Activated T-helper 1 cell treated with Interleukin-2 at 50 U/mL for 16 hours (primary cell): ENCODE data around the gene AEBP1.

ENCODE experiments used
- DNase-seq: peaks from one replicate; pipeline ENCODE4 v3.0.0-alpha.2; 2020; ENCODE audit warnings: low read depth

Gene AEBP1

DNA sequence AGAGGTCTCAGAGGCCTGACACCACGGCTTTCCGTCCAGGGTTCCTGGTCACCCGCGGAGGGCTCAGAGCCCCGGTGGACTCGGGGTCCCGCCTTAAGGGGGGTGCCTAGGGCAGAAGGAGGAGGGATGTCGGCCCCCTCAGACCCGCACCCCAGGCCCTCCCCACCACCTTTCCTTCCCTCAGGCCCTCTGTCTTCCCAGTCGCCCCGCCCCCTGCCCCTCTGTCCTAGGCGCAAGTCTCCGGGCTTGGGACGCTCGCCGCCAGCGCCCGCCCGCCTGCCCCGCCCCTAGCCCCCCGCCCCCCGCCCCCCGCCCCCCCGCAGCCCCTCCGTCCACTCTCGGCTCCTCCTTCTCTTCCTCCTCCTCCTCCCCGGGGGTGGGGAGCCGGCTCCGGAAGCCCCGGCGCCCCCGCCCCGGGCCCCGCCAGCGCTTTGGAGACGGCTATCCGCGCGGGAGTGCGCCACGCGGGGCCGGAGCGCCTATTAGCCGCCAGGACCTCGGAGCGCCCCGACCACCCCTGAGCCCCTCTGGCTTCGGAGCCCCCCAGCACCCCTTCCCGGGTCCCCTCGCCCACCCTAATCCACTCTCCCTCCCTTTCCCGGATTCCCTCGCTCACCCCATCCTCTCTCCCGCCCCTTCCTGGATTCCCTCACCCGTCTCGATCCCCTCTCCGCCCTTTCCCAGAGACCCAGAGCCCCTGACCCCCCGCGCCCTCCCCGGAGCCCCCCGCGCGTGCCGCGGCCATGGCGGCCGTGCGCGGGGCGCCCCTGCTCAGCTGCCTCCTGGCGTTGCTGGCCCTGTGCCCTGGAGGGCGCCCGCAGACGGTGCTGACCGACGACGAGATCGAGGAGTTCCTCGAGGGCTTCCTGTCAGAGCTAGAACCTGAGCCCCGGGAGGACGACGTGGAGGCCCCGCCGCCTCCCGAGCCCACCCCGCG lies at the start of gene AEBP1:
Gene AEBP1, plus strand, starts transcription at position 423 of the 937 bp plus-strand sequence. Its CDS starts 321 bp downstream, at position 744.
- no peak for DNase-seq

DNA sequence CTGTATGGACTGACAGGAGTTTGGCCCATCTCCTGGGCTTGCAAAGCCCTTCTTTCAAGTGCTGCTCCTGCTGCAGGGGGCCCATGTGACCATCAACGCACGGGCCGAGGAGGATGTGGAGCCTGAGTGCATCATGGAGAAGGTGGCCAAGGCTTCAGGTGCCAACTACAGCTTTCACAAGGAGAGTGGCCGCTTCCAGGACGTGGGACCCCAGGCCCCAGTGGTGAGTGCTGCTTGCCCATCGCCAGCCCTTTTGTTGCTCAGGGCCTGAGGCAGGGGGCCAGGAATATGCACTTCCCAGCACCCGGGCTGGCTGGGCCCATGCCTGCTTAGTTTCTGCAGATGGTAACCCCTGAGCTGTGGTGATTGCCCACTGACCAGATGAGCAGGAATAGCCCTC lies 47.5 kb upstream of the AEBP1 start:
- DNase-seq, result no peak

DNA sequence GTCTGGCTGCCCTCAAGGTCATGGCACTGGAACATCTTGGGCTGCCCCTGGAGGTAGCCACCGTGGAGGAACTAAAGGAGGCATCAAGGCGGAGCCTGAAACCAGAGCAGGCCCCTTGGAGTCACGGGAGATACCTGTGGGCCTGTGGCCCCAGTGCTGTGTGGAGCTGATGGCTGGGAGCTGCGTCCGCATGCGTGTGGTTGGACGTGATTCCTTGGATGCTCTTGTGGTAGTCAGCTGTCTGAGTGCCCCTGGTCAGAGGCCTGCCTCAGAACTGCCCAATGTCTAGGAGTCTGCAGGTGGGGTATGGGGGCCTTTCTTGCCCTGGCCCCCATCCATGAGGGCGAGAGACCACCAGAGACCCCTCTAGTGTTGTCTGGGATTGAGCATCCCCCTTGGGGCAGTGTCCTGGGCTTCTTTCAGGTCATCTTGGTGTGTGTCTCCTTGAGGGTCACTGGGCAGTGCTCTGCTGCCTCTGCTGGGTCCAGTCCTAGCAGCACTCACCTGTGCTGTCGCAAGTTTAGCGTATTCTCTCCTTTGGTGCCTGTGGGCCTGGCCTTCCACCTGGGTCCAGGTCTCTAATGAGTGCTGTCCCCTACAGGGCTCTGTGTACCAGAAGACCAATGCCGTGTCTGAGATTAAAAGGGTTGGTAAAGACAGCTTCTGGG lies 46.8 kb upstream of the AEBP1 start:
- no peak for DNase-seq

DNA sequence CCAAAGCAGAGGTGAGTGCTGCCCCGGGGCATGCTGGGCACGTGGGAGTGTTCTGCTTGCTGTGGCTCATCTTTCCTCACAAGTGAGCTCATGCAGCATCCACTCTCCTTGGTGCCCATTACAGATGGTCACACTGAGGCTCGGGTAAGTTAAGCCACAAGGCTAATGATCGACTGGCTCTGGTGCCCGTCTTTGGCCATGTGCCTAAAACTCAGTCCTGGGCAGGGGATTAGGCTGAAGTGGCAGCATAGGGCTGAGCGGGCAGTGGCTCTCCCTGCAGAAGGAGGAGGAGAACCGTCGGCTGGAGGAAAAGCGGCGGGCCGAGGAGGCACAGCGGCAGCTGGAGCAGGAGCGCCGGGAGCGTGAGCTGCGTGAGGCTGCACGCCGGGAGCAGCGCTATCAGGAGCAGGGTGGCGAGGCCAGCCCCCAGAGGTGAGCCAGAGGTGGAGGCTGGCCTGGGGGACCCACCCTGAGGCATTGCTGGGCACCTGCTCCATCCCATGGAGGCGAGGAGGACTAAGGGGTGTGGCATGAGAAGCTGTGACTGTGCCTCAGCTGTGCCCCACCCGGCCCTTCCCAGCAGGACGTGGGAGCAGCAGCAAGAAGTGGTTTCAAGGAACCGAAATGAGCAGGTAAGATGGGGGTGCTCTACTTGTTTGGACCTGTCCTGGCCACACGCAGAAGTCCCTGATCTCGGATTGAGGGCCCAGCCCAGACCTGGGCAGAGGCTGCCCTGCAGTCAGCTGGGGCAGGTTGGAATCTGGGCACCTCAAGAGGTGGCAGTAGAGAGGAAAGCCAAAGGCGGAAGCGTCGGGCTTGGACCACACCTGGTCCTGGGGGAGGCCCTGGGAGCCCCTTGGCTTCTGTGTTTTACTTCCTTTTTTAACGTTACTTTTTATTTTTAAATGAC lies 46.0 kb upstream of the AEBP1 start:
- no peak for DNase-seq

DNA sequence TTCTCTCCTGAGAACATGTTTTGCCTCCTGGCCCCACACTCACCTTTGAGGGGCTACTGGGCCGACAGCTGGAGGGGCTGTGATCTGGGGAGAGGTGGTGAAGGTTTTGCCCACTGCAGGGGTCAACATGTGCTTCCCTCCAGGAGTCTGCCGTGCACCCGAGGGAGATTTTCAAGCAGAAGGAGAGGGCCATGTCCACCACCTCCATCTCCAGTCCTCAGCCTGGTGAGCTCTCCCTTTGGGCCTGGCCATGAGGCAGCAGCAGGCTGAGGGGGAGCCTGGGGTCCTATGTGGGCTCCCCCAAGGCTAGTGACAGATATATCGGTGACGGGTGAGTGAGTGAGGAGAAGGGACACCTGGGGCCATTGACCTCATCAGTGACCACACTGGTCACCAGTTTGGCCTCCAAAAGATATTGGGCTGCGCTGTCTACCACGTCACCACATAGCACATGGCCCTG lies 45.4 kb upstream of the AEBP1 start:
- DNase-seq, result no peak

DNA sequence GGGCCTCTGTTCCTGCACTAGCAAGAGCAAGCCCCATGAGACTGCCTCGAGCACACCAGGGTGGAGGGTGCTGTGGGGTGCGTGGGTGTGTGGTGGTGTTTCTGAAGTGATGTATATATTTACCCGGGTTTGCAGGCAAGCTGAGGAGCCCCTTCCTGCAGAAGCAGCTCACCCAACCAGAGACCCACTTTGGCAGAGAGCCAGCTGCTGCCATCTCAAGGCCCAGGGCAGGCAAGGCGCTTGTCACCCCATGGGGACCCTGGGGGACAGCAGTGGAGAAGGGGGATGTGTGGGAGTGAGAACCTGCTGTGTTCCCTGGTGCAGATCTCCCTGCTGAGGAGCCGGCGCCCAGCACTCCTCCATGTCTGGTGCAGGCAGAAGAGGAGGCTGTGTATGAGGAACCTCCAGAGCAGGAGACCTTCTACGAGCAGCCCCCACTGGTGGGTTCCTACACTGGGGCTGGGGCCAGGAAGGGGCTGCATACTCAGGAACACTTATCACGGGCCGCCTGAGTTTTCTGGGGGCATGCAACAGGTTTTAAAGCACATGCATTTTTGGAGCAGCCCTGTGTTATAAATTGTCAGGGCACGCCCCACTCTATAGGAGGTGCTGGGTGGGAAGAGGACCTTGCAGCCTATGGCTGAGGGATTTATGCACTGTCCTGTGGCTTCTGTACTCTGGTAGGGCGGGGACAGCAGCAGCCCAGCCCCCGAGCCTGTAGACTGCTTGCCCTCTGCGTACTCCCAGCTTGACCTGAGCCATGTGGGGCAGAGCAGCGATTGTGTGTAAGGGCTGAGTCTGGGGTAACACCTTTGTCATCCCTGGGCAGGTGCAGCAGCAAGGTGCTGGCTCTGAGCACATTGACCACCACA lies 44.7 kb upstream of the AEBP1 start:
- DNase-seq, result no peak

DNA sequence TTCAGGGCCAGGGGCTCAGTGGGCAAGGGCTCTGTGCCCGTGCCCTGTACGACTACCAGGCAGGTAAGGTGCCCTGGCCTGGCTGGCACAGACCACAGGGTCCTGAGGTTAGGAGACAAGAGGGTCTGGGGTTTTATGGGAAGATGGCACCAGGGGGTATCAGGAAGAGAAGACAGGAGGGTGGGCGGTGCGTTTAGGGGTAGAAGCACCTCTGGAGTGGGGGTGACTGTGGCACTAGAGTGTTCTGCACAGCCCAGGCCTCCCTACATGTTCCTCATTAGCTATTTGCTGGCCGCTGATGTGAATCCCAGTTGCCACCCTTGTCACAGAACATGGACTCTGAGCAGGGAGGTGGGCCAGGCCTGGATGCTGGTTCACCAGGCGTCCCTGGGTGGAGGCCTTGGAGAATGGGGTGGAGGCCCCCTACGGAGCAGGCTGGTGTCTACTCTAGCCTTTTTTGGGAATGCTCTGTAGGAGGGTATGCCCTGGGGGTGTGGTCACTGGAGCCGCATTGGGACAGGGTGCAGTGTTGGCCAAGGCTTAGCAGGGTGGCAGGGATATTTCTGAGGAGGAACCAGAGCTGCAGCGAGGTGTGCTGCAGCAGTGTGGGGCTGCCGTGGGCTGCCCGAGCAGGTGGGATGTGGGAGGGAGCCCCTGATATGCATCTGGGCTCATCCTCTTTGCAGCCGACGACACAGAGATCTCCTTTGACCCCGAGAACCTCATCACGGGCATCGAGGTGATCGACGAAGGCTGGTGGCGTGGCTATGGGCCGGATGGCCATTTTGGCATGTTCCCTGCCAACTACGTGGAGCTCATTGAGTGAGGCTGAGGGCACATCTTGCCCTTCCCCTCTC lies 43.8 kb upstream of the AEBP1 start:
- DNase-seq, result no peak

DNA sequence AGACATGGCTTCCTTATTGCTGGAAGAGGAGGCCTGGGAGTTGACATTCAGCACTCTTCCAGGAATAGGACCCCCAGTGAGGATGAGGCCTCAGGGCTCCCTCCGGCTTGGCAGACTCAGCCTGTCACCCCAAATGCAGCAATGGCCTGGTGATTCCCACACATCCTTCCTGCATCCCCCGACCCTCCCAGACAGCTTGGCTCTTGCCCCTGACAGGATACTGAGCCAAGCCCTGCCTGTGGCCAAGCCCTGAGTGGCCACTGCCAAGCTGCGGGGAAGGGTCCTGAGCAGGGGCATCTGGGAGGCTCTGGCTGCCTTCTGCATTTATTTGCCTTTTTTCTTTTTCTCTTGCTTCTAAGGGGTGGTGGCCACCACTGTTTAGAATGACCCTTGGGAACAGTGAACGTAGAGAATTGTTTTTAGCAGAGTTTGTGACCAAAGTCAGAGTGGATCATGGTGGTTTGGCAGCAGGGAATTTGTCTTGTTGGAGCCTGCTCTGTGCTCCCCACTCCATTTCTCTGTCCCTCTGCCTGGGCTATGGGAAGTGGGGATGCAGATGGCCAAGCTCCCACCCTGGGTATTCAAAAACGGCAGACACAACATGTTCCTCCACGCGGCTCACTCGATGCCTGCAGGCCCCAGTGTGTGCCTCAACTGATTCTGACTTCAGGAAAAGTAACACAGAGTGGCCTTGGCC lies 43.0 kb upstream of the AEBP1 start:
- DNase-seq, result no peak

DNA sequence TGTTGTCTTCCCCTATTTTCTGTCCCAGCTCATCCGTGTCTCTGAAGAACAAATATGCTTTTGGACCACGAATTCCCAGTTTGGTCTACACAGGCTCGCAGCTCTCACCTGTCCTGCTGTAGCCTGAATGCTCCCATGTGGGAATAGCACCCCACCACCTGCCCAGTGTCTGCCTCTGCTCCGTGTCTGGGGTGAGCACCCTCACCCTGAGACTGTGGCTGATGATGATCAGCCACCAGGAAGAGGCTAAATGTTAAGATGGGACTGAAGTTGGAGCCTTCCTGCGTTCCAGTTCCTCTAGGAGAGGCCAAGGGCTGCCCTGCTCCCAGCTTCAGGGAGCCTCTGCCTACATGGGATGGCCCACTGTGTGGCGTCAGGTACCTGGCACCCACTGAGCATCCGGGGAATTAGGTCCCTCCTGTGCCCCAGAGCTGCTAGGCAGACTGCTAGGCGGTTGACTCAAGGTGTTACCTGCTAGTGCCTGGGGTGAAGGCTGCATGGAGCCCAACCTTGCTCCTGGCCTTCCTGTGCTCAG lies 42.4 kb upstream of the AEBP1 start:
- DNase-seq, result no peak

DNA sequence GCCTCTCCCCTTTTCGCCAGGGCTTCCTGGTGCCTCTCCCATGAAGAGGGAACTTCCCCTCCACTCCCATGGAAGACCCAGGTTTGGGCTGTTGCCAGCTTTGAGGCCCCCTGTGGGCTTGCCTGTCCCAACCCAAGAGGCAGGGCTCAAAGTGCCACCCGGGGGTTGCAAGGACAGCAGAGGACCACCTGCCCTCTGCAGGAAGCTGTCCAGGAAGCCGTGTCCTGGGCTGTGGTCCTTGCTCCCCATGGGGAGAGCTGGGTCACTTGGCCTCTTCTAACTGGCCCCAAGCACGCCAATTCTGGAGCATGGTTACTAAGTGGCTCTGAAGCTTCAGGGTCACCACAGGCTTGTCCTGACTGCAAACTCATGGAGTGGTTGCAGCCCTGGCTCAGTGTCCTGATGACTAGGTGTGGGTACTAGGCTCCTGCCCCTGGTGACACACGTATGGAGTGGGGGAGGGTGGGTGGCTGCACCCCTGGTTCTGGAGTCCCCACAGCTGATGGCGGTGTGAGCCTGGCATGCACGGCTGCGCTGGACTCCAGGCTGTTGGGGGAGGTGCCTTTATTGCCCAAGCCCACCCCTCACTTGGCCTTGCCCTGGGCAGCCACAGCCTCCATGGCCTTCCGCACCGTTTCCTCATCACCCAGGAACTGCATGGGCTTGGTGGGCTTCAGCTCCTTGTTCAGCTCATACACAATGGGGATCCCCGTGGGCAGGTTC lies 41.8 kb upstream of the AEBP1 start:
- DNase-seq, result no peak

DNA sequence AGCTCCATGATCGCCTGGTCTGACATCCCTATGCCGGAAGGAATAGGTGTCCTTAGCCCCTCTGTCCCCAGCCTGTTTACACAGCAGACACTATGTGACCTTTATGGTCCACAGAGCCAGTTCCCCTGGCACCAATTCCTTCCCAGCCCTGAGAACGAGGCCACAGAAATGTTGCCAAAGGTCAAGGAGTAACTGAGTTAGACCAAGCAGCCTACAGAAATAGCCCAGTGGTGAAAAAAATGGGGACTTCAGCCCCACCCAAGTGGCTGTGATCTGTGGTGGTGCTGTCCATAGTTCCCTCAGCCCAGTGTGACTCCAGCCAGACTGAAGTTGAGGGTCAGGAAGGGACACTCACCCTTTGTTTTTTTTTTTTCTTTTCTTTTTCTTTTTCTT lies 41.2 kb upstream of the AEBP1 start:
- DNase-seq, result no peak

DNA sequence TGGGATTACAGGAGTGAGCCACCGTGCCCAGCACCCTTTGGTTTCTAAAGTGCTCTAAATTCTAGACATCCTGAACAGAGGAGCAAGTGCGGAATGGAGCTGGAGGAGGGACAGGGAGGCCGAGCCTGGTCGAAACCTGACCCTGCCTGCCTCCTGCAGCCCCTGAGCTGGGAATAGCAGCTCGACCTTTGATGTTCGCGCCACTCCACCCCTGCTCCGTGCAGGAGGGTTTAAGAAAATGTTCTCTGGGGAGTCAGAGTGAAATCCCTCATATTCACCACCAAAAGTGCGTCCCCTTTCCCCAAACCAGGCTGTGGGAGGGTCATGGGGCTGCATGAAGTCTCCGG lies 40.6 kb upstream of the AEBP1 start:
- no peak for DNase-seq

DNA sequence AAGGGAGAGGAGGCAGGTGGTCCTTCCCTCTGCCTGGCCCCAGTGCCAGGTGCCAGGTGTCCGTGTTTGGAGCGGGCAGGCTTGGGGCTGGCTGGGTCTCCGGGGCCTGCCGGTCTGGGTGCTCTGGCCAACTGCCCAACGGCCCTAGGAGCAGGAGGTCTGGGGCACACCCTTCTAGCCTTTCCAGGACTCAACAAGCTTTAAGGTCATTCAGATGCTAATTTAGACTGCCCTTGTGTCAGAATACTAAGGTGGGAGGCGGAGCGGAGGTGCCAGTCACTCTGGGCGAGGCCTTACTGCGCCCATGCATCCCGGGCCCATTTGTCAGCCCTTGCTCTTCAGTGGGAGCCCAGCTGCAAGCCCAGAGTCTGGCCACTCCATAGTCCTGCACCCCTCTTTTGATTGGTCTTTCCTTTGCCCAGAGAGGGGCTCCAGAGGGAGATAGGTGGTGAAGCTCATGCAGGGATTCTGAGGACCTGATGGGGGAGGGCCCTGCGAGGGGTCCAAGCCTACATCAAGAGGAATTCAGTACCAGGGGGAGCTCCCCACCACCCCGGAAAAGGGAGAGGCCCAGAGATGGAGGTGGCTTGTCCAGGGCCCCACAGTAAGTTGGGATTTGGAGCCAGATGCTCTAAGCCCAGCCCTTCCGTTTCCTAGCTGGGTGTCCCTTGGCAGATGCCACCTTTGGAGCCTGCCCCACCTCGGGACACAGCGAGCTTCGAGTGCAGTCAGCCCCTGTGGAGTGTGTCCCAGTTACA lies 40.1 kb upstream of the AEBP1 start:
- DNase-seq, result no peak

DNA sequence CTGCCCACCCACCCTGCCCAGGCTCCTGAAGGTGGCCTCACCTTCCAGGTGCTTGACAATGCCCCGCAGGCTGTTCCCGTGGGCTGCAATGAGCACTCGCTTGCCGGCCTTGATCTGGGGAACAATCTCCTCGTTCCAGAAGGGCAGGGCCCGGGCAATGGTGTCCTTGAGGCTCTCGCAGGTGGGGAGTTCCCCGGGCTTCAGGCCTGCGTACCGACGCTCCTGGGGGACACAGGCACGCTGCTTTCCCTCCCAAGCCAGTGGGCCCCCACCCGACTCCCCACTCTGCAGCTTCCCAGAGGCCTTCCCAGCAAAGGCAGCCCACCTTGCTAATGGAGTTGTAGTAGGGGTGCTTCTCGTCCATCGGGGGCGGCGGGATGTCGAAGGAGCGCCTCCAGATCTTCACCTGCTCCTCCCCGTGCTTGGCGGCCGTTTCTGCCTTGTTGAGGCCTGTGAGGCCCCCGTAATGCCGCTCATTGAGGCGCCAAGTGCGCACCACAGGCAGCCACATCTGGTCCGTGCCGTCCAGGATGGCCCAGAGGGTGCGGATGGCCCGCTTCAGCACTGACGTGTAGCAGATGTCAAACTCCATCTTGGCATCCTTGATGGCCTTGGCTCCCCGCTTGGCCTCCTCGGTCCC lies 39.2 kb upstream of the AEBP1 start:
- DNase-seq, result no peak

DNA sequence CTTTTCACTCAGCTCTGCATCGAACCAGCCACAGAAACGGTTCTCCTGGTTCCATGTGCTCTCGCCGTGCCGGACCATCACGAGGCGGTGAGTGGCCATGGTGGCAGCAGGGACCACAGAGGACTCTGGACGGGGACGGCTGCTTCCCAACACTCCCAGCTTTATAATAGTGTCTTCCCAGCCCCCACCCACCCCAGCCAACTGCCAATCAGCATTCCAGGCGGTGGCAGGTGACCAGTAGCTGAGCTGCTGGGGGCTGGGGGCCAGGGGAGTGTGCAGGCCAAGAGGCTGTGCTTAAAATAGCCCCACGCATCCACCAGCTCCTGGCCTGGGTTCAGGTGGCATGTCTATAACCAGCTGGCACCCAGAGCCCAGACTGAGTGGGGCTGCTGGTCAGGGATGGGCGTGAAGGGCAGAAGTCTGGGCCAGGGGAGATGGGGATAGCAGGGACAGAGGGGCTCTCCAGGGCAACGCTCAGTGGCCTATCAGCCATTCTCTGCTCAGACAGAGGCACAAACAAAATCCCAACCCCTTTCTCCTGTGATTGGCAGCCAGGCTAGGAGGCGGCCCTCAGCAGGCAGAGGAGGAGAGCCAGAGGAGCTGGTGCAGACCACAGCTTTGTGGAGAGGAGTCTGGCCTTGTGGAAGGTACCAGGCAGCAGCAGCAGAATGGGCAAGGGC lies 38.6 kb upstream of the AEBP1 start, which contains the start of gene PGAM2:
Gene PGAM2, minus strand, starts transcription at position 137 of the 680 bp plus-strand sequence. Its CDS starts 38 bp downstream, at position 99.
- DNase-seq, result no peak

DNA sequence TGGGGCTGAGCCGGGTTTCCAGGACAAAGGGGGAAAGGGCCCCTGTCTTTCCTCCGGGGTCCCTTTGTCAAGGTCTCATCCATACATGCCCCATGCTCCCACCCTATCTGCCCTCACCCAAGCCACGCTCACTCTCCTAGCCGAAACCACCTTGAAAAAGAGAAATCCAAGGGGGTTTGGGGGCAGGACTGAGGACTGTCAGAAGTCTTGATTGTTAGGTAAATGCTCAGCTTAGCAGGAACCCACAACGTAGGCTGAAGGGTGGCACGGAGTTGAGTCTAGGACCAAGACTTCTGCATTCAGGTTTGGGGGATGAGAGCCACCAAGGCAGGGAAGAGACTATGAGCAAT lies 38.1 kb upstream of the AEBP1 start:
- no peak for DNase-seq

DNA sequence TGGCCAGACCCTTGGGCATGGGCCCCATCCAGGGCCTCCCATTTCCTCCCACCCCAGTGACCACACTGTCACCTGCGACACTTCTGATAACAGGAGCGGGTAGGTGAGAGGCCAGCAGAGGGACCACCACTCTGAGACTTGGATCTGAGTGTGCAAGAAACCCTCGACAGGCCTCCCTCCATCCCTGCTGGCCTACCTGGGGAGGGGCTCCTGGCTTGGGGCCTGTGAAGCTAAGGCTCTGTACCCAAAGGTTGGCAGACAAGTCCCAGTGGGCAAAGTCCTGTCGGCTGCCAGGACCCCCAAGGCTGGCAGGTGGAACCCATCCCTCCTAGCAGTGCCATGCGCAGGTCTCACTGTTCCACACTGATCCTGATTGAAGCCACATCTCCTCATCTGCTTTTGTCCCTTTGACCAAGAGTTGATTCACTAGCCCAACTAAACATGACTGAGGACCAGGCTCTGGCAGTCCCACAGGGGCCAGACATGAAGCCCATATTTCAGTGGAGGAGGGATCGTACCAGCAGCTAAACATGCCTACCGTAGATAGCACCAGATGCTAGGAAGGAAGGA lies 37.6 kb upstream of the AEBP1 start:
- no peak for DNase-seq
